ENCODE data around the gene DPM3.

DNA sequence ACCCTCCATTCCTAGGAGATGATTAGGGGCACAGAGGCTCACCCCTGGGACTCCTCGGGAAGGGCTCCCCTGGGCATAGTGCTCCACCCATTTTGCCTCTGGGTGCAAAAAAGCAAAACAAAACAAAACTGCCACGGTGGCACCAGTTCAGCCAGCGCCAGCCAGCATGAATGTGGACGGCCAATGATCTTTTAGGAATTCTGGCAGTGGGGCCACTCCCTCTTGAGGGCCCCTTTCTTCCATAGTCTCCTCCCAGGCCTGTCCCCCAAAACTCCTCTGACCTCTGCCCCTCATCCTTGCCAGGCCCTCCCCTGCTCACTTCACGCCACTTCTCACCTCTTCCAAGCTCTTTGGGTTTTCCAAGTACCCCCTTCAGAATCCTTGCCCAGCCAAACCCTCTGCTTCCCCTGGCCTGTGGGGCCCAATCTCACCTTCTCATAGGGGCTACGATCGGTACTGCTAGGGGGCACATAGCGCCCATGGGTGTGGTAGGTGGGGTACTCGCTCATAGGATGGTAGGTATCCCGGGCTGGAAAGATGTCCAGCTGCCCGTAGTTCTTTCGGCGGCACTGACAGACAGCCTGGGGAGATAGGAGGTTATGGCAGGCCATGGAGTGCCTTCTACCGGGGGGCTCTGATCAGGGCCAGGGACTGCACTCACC lies 46.6 kb upstream of the DPM3 start:
- TF ChIP-seq, protein P1, sequence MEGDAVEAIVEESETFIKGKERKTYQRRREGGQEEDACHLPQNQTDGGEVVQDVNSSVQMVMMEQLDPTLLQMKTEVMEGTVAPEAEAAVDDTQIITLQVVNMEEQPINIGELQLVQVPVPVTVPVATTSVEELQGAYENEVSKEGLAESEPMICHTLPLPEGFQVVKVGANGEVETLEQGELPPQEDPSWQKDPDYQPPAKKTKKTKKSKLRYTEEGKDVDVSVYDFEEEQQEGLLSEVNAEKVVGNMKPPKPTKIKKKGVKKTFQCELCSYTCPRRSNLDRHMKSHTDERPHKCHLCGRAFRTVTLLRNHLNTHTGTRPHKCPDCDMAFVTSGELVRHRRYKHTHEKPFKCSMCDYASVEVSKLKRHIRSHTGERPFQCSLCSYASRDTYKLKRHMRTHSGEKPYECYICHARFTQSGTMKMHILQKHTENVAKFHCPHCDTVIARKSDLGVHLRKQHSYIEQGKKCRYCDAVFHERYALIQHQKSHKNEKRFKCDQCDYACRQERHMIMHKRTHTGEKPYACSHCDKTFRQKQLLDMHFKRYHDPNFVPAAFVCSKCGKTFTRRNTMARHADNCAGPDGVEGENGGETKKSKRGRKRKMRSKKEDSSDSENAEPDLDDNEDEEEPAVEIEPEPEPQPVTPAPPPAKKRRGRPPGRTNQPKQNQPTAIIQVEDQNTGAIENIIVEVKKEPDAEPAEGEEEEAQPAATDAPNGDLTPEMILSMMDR (IDR thresholded peaks at IDR 0.05): no peak
- no peak for TF ChIP-seq POLR2A (IDR thresholded peaks at IDR 0.05)
- TF ChIP-seq POLR2AphosphoS5 (IDR thresholded peaks at IDR 0.05): no peak
